GM10248 (cell line): ENCODE measurements around the gene CACNB4.

Source experiments
- CTCF ChIA-PET: fragments of 300-600 bp; sonication (Branson Sonifier 250); formaldehyde crosslinking; extraction: SDS; loops from one replicate; lab custom pipeline; 2021; ENCODE audit warnings: antibody characterized with exemption; lab: Yijun Ruan, JAX
- POLR2A ChIA-PET: fragments of 350-650 bp; sonication (Branson Sonifier 250); formaldehyde crosslinking; extraction: SDS; loops from one replicate; lab custom pipeline; 2020; ENCODE audit warnings: antibody characterized with exemption; lab: Yijun Ruan, JAX
- DNase-seq: peaks from one replicate; pipeline ENCODE4 v3.0.0; 2012; ENCODE audit errors: extremely low spot score
- CTCF ChIP-seq: IDR thresholded peaks from 2 replicates; pipeline ENCODE4 v1.5.1; 2012; ENCODE audit warnings: mild to moderate bottlenecking, low read depth; ENCODE audit errors: extremely low read depth, missing control alignments, control extremely low read depth

CACNB4 gene

GRCh38 chr2:152038441-152038958 lies 60.3 kb downstream of the CACNB4 start:
- DNase-seq: no peak
- ChIA-PET POLR2A (no interaction called here), CTCF (interaction anchor here (0.7 to 5.2 kb wide), 23 partner anchors 9 to 597 kb away, joined by 3 to 73 read pairs (median 4); partner anchors contain the start of gene STAM2)
- TF ChIP-seq CTCF: no peak

DNA sequence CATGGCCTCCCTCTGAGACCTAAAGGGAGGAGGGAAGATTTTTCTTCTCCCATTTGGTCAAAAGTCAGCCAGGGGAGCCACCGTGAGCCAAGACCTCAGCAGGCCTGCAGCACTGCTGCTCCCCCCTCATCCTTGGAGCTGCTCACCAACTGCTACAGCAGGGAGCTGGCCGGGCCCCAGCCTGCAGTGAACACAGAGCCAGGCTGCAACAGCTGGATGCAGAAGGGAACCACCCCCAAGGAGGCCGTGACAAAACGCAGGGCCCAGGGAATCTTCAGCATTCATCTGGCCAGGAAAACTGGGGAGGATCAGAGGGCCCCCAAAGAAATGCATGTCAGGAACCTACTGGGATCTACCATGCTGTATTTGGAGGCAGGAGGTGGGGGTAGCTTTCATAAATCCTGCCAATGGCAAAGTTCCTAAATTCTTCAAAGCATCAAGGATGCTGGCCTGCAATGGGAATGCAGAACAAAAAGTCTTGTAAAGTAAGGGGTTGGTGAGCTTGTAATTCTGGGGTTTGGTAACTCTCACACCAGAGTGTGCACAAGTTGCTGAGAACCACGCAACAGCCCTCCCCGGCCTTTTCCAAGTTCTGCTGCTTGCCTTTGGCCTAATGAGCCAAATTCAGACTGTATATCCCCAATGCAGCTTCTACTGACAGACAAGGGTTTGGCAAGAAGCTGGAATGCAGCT lies 61.0 kb downstream of the CACNB4 start:
- POLR2A ChIA-PET: interaction anchor here (0.5 kb wide), 1 partner anchor 728 kb away, joined by 3 read pairs; no protein-coding TSS in a partner anchor

DNA sequence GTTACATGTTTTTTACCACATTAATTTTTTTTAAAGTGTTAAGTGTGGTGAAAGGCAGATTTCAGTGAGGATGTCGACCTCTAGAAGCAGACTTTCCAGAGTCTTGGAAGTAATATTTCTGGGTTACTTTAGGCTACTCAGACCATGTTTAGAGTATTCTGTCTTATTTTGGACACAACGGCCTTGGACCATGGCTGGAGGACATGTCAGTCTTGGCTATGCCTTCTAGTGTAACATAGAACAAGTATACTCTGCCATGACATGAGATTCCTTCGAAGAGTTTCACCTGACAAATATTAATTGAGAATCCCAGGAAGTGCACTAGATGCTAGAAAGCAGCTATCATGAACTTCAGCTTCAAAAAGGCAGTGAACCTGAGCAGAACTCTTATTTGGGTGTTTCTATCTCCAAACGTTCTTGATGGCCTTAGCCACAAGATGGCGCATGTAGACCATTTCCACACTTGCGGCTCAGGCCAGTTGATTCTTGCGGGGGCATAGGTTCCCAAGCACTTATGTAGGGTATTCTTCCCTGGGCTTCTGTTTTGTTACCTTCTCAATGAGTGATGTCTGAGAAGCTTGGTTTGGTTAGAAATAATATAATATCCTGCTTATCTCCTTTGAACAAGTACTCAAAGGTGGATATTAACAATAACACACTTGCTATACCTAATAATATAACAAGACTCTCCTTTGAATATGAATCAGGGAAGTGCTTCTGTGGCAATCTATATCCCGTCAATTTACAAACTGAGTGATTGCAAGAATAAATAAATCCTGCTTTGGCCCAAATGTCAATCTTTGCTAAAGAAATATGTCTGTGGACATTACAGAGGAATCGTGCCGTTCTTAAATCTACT lies 62.0 kb downstream of the CACNB4 start:
- CTCF ChIA-PET: interaction anchor here (1.0 to 5.2 kb wide), 24 partner anchors 9 to 598 kb away, joined by 3 to 73 read pairs (median 4); partner anchors contain the start of genes CACNB4 and STAM2
- peak; percentile 81 for TF ChIP-seq CTCF
- POLR2A ChIA-PET: no interaction called here
- DNase-seq: peak; percentile 74

More for the DNA sequence above, 61.0 kb downstream of the CACNB4 start:
- DNase-seq: no peak
- CTCF ChIA-PET: interaction anchor here (0.7 to 5.2 kb wide), 23 partner anchors 10 to 597 kb away, joined by 3 to 73 read pairs (median 4); partner anchors contain the start of gene STAM2
- TF ChIP-seq CTCF: no peak

- CTCF ChIA-PET: interaction anchor here (0.8 to 3.7 kb wide), 4 partner anchors 9 to 601 kb away, joined by 3 to 25 read pairs (median 6); no protein-coding TSS in a partner anchor
- no peak for DNase-seq
- POLR2A ChIA-PET: no interaction called here
- no peak for TF ChIP-seq CTCF
Measured at GRCh38 chr2:152034257-152034801, 64.5 kb downstream of the CACNB4 start.

- no peak for TF ChIP-seq CTCF
- no peak for DNase-seq
- CTCF ChIA-PET: interaction anchor here (0.8 to 3.7 kb wide), 7 partner anchors 8 to 616 kb away, joined by 3 to 25 read pairs (median 4); no protein-coding TSS in a partner anchor
- POLR2A ChIA-PET: no interaction called here
Measured at GRCh38 chr2:152033011-152033925, 65.6 kb downstream of the CACNB4 start.
